HepG2 (cell line): ENCODE data around the gene SPARC. TPM values are rescaled to one million over a fixed set of nuclear protein-coding genes. Genes with fewer than 3 reads are reported as not detected.

ENCODE experiments used
- ATAC-seq: fragments of 200-7000 bp; cut with Tn5 transposase; 3 replicates; pipeline ENCODE4 v1.9.1; 2020; ENCODE audit warnings: mild to moderate bottlenecking, moderate library complexity
- BruUV-seq: library from RNA; stranded (reverse); fragments of 400-500 nt; replicated peaks from 2 replicates; lab custom pipeline; 2021; lab: Mats Ljungman, UMichigan
- CTCF ChIA-PET: fragments of 300-600 bp; formaldehyde crosslinking; extraction: SDS; loops from one replicate; lab custom pipeline; 2021; ENCODE audit warnings: low total read pairs, inconsistent platforms, low intra/inter-chr PET ratio; lab: Yijun Ruan, JAX
- POLR2A ChIA-PET: fragments of 350-600 bp; sonication (Branson Sonifier 250); formaldehyde crosslinking; loops from one replicate; lab custom pipeline; 2020; ENCODE audit warnings: antibody characterized with exemption, inconsistent platforms; lab: Yijun Ruan, JAX
- DNase-seq: peaks from one replicate; pipeline ENCODE4 v3.0.0-alpha.2; 2015; ENCODE audit warnings: low spot score
- FAIRE-seq: peaks from 3 replicates; lab custom pipeline; 2011; peaks lifted over from hg19 to GRCh38; lab: Jason Lieb, UNC
- H2AFZ ChIP-seq: one replicate; pipeline ENCODE4 v1.6.1; 2011; ENCODE audit warnings: low read length, inconsistent platforms
- H3K27ac ChIP-seq: fragments of 300-600 bp; 3 replicates; pipeline ENCODE4 v1.8.0; 2011; ENCODE audit warnings: mixed run types, mild to moderate bottlenecking, mixed read lengths, low read length, inconsistent platforms; ENCODE audit not compliant: insufficient read depth; ENCODE audit errors: extremely low read length
- H3K27me3 ChIP-seq, 2 experiments: fragments of 200-600 bp in 1 of 2; 2 replicates in 1 of 2; 3 replicates in 1 of 2; pipeline versions ENCODE4 v1.6.0 to v1.8.0; 2011; ENCODE audit warnings: low read length in 2 of 2, mild to moderate bottlenecking in 2 of 2, moderate library complexity in 2 of 2, inconsistent platforms in 1 of 2; ENCODE audit not compliant: insufficient read depth in 2 of 2, control insufficient read depth in 1 of 2
- H3K36me3 ChIP-seq, 2 experiments: fragments of 200-600 bp in 1 of 2; replicated peaks in 1 of 2; 2 replicates in 1 of 2; 3 replicates in 1 of 2; pipeline versions ENCODE4 v1.5.1 to v1.8.0; 2011; ENCODE audit warnings: low read length in 2 of 2, inconsistent platforms in 1 of 2; ENCODE audit not compliant: insufficient read depth in 2 of 2, control insufficient read depth in 1 of 2
- H3K4me1 ChIP-seq: 2 replicates; pipeline ENCODE4 v1.5.1; 2012; ENCODE audit warnings: low read length, inconsistent platforms; ENCODE audit not compliant: insufficient read depth
- H3K4me2 ChIP-seq: 2 replicates; pipeline ENCODE4 v1.6.0; 2011; ENCODE audit warnings: low read depth, low read length, inconsistent platforms
- H3K4me3 ChIP-seq, 3 experiments: fragments of 200-600 bp in 1 of 3; sonication (generic), shearing (Covaris generic) in 1 of 3; replicated peaks in 1 of 3; 2 replicates each; pipeline ENCODE4 v1.5.1; 2011 to 2016; ENCODE audit warnings: low read length in 3 of 3, inconsistent platforms in 2 of 3, low read depth in 2 of 3, mild to moderate bottlenecking in 2 of 3, control low read depth in 1 of 3, mixed read lengths in 1 of 3; ENCODE audit not compliant: insufficient read depth in 1 of 3
- H3K79me2 ChIP-seq: one replicate; pipeline ENCODE4 v1.6.1; 2011; ENCODE audit warnings: low read length, inconsistent platforms; ENCODE audit not compliant: insufficient read depth
- H3K9ac ChIP-seq: 2 replicates; pipeline ENCODE4 v1.6.0; 2011; ENCODE audit warnings: mild to moderate bottlenecking, low read depth, low read length, inconsistent platforms; ENCODE audit not compliant: insufficient read depth
- H3K9me3 ChIP-seq: 2 replicates; pipeline ENCODE4 v1.5.1; 2012; ENCODE audit warnings: mild to moderate bottlenecking, low read length
- H4K20me1 ChIP-seq: 2 replicates; pipeline ENCODE4 v1.6.0; 2011; ENCODE audit warnings: inconsistent platforms, mild to moderate bottlenecking, low read length, moderate library complexity; ENCODE audit not compliant: insufficient read depth
- HMG20A ChIP-seq: IDR thresholded peaks from 2 replicates; pipeline ENCODE4 v1.6.1; 2016; ENCODE audit warnings: borderline replicate concordance
- JARID2 ChIP-seq: sonication (generic); formaldehyde crosslinking; IDR thresholded peaks from 2 replicates; pipeline ENCODE4 v1.8.1; 2023; ENCODE audit warnings: missing genetic modification reagents, inconsistent platforms; ENCODE audit not compliant: insufficient replicate concordance
- MIER3 ChIP-seq: IDR thresholded peaks from 2 replicates; pipeline ENCODE4 v1.6.1; 2016; ENCODE audit warnings: missing compliant biosample characterization, borderline replicate concordance
- TAF1 ChIP-seq: sonication (generic); formaldehyde crosslinking; IDR thresholded peaks from 2 replicates; pipeline ENCODE4 v1.4.0; 2020; ENCODE audit warnings: missing genetic modification reagents
- TBX2 ChIP-seq: sonication (generic); formaldehyde crosslinking; IDR thresholded peaks from 2 replicates; pipeline ENCODE4 v1.5.0; 2020; ENCODE audit warnings: missing genetic modification reagents, mild to moderate bottlenecking, borderline replicate concordance
- TRIM24 ChIP-seq: sonication (generic); formaldehyde crosslinking; IDR thresholded peaks from 2 replicates; pipeline ENCODE4 v1.8.0; 2022; ENCODE audit warnings: mild to moderate bottlenecking, missing genetic modification reagents
- ZC3H4 ChIP-seq: sonication (generic); formaldehyde crosslinking; IDR thresholded peaks from 2 replicates; pipeline ENCODE4 v1.4.0; 2020; ENCODE audit warnings: missing genetic modification reagents, borderline replicate concordance
- ZNF496 ChIP-seq: sonication (generic); formaldehyde crosslinking; IDR thresholded peaks from 2 replicates; pipeline ENCODE4 v1.8.1; 2023; ENCODE audit warnings: mild to moderate bottlenecking, moderate library complexity, missing genetic modification reagents; ENCODE audit not compliant: insufficient replicate concordance
- ZNF556 ChIP-seq: sonication (generic); formaldehyde crosslinking; IDR thresholded peaks from 2 replicates; pipeline ENCODE4 v1.4.0; 2020; ENCODE audit warnings: mild to moderate bottlenecking, missing genetic modification reagents, borderline replicate concordance
- ZNF773 ChIP-seq: sonication (generic); formaldehyde crosslinking; IDR thresholded peaks from 2 replicates; pipeline ENCODE4 v1.4.0; 2020; ENCODE audit warnings: missing genetic modification reagents, borderline replicate concordance
- ZNF777 ChIP-seq: sonication (generic); formaldehyde crosslinking; IDR thresholded peaks from 2 replicates; pipeline ENCODE4 v1.4.0; 2020; ENCODE audit warnings: missing genetic modification reagents
- WGBS: methylation state at CpG from one replicate; pipeline ENCODE4 v1.1.6; 2017; ENCODE audit warnings: low lambda C conversion rate; 5-methylcytosine and 5-hydroxymethylcytosine counted together
- in situ Hi-C: cut with HindIII; loops from 2 replicates; pipeline ENCODE4 v1.10.0; 2017; ENCODE audit warnings: low pct_unique_long_range_greater_than_20kb; ENCODE audit not compliant: extremely low pct_ligation_motif_present
- intact Hi-C: fragments of 100-400 bp; cut with micrococcal nuclease; formaldehyde crosslinking; loops from one replicate; pipeline ENCODE4 v1.10.0; 2022; ENCODE audit not compliant: unreplicated experiment
- polyA plus RNA-seq, 8 experiments: library from polyadenylated mRNA; depleted of rRNA in 3 of 8; stranded (reverse) in 7 of 8; unstranded in 1 of 8; fragments of >200 nt; fragmentation: Illumina TruSeq in 4 of 8; extraction: Trizol in 4 of 8; gene quantifications; 2 replicates each; pipeline versions ENCODE4 v1.2.1 to v1.2.3, GENCODE V29; 2011 to 2016; ENCODE audit warnings: low read depth in 4 of 8, missing spikeins in 1 of 8, mixed read lengths in 1 of 8; ENCODE audit not compliant: insufficient read depth in 1 of 8
- total RNA-seq, 5 experiments: library from RNA; depleted of rRNA; stranded (reverse); fragments of >200 nt; fragmentation: Illumina TruSeq; extraction: Trizol; gene quantifications; 2 replicates each; pipeline ENCODE4 v1.2.3, GENCODE V29; 2016; ENCODE audit warnings: low read depth in 1 of 5
- TF ChIP-seq, protein P1 (sequence below): sonication (generic); formaldehyde crosslinking; IDR thresholded peaks from 2 replicates; pipeline ENCODE4 v1.9.0; 2021; ENCODE audit warnings: missing genetic modification reagents, mild to moderate bottlenecking, borderline replicate concordance
- TF ChIP-seq, protein P2 (sequence below): IDR thresholded peaks from 2 replicates; pipeline ENCODE4 v1.6.1; 2016; ENCODE audit warnings: missing compliant biosample characterization, missing genetic modification reagents, borderline replicate concordance
- TF ChIP-seq, protein P3 (sequence below): IDR thresholded peaks from 2 replicates; pipeline ENCODE4 v1.6.1; 2016; ENCODE audit warnings: missing genetic modification reagents, missing compliant biosample characterization
- TF ChIP-seq, protein P4 (sequence below): sonication (generic); formaldehyde crosslinking; IDR thresholded peaks from 2 replicates; pipeline ENCODE4 v1.8.1; 2023; ENCODE audit warnings: mild to moderate bottlenecking, missing genetic modification reagents

The SPARC gene
- total and polyA plus RNA-seq, 2 of the 13 experiments (the other 11 are each of a cell fraction or from before 2014, with no cell fraction given) = 76.7 to 192 TPM

- Histone ChIP-seq H2AFZ (no peak overlapping the region), H3K27ac (no peak overlapping the region), H3K79me2 (no peaks in the 10 kb centered on the region), H3K4me2 (no peak overlapping the region), H3K9ac (no peak overlapping the region), H3K36me3 (no peaks in the 10 kb centered on the region), H3K27me3 (peaks cover 0 to 54% of the 10 kb centered on the region in 2 experiments; a peak in 3 of 5 replicates), H3K9me3 (no peaks in the 10 kb centered on the region), H3K4me3 (no peak overlapping the region), H3K4me1 (peaks cover 29% of the 10 kb centered on the region), H4K20me1 (no peaks in the 10 kb centered on the region)
- ChIA-PET POLR2A (no interaction called here), CTCF (no interaction called here)
- 34% methylated on average over 3 of the region's 4 CpGs for WGBS
- ATAC-seq = no peak
- DNase-seq = no peak
- in situ Hi-C loops (no loop called here), intact Hi-C loops (no loop called here)
- TF ChIP-seq TRIM24 (CRISPR knock-in tag) = no peak
- TF ChIP-seq, protein P1, sequence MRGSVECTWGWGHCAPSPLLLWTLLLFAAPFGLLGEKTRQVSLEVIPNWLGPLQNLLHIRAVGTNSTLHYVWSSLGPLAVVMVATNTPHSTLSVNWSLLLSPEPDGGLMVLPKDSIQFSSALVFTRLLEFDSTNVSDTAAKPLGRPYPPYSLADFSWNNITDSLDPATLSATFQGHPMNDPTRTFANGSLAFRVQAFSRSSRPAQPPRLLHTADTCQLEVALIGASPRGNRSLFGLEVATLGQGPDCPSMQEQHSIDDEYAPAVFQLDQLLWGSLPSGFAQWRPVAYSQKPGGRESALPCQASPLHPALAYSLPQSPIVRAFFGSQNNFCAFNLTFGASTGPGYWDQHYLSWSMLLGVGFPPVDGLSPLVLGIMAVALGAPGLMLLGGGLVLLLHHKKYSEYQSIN = no peak
- TF ChIP-seq MIER3 (CRISPR knock-in tag) = no peak
- TF ChIP-seq, protein P2, sequence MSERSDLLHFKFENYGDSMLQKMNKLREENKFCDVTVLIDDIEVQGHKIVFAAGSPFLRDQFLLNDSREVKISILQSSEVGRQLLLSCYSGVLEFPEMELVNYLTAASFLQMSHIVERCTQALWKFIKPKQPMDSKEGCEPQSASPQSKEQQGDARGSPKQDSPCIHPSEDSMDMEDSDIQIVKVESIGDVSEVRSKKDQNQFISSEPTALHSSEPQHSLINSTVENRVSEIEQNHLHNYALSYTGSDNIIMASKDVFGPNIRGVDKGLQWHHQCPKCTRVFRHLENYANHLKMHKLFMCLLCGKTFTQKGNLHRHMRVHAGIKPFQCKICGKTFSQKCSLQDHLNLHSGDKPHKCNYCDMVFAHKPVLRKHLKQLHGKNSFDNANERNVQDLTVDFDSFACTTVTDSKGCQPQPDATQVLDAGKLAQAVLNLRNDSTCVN = no peak
- TF ChIP-seq ZNF777 = no peak
- no peak for TF ChIP-seq TAF1 (CRISPR knock-in tag)
- no peak for TF ChIP-seq HMG20A (CRISPR knock-in tag)
- TF ChIP-seq ZNF773 (CRISPR knock-in tag) = no peak
- TF ChIP-seq, protein P3, sequence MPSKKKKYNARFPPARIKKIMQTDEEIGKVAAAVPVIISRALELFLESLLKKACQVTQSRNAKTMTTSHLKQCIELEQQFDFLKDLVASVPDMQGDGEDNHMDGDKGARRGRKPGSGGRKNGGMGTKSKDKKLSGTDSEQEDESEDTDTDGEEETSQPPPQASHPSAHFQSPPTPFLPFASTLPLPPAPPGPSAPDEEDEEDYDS (CRISPR knock-in tag) = no peak
- no peak for TF ChIP-seq JARID2 (CRISPR knock-in tag)
- no peak for TF ChIP-seq ZNF556 (CRISPR knock-in tag)
- no peak for TF ChIP-seq ZC3H4 (CRISPR knock-in tag)
- TF ChIP-seq TBX2 (CRISPR knock-in tag) = no peak
- no peak for TF ChIP-seq ZNF496 (CRISPR knock-in tag)
- TF ChIP-seq, protein P4, sequence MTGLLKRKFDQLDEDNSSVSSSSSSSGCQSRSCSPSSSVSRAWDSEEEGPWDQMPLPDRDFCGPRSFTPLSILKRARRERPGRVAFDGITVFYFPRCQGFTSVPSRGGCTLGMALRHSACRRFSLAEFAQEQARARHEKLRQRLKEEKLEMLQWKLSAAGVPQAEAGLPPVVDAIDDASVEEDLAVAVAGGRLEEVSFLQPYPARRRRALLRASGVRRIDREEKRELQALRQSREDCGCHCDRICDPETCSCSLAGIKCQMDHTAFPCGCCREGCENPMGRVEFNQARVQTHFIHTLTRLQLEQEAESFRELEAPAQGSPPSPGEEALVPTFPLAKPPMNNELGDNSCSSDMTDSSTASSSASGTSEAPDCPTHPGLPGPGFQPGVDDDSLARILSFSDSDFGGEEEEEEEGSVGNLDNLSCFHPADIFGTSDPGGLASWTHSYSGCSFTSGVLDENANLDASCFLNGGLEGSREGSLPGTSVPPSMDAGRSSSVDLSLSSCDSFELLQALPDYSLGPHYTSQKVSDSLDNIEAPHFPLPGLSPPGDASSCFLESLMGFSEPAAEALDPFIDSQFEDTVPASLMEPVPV (CRISPR knock-in tag) = no peak
- no peak for FAIRE-seq
- no TSS peak for BruUV-seq
Measured at GRCh38 chr5:151615431-151615830, 71.3 kb downstream of the SPARC start.
